Upper lobe of left lung (tissue), 6 donors: Measurements from ENCODE around the gene PARVB. TPM values are rescaled to one million over a fixed set of nuclear protein-coding genes. Genes with fewer than 3 reads are reported as not detected.

ENCODE experiments used
- ATAC-seq, 2 donors: fragments of 200-7000 bp; cut with Tn5 transposase; one replicate each; pipeline ENCODE4 v1.9.1; 2022; ENCODE audit warnings: mild to moderate bottlenecking in 2 of 2, moderate library complexity in 2 of 2; ENCODE audit not compliant: low FRiP score in 2 of 2
- DNase-seq, 2 donors: peaks; one replicate each; pipeline ENCODE4 v3.0.0-alpha.2; 2019 to 2020
- H3K27ac ChIP-seq, 4 donors: fragments of 200-600 bp; sonication (generic); one replicate each; pipeline ENCODE4 v1.5.1; 2016 to 2019
- H3K27me3 ChIP-seq, 4 donors: fragments of 200-600 bp; sonication (generic); one replicate each; pipeline ENCODE4 v1.5.1; 2017 to 2019
- H3K36me3 ChIP-seq, 4 donors: fragments of 200-600 bp; sonication (generic); one replicate each; pipeline ENCODE4 v1.5.1; 2016 to 2019
- H3K4me1 ChIP-seq, 4 donors: fragments of 200-600 bp; sonication (generic); one replicate each; pipeline ENCODE4 v1.5.1; 2018 to 2019
- H3K4me3 ChIP-seq, 4 donors: fragments of 200-600 bp; sonication (generic); one replicate each; pipeline ENCODE4 v1.5.1; 2017 to 2019; ENCODE audit warnings: mild to moderate bottlenecking in 2 of 4, moderate library complexity in 1 of 4
- H3K9me3 ChIP-seq, 4 donors: fragments of 200-600 bp; sonication (generic); one replicate each; pipeline ENCODE4 v1.5.1; 2018 to 2019
- EP300 ChIP-seq, 4 donors: sonication (generic); formaldehyde crosslinking; IDR thresholded peaks; one replicate each; pipeline ENCODE4 v1.5.1; 2017; ENCODE audit warnings: antibody characterized with exemption in 4 of 4, control low read depth in 2 of 4
- POLR2A ChIP-seq, 4 donors: fragments of 450-650 bp; IDR thresholded peaks; one replicate each; pipeline ENCODE4 v1.5.1; 2016 to 2017; ENCODE audit warnings: antibody characterized with exemption in 4 of 4, mild to moderate bottlenecking in 2 of 4
- POLR2AphosphoS5 ChIP-seq, 2 donors: sonication (generic); formaldehyde crosslinking; IDR thresholded peaks; one replicate each; pipeline ENCODE4 v1.5.1; 2017; ENCODE audit warnings: antibody characterized with exemption in 2 of 2
- WGBS, 2 donors: methylation state at CpG; one replicate each; pipeline ENCODE4 v1.1.5; 2017 to 2018; 5-methylcytosine and 5-hydroxymethylcytosine counted together
- total RNA-seq, 6 donors: library from RNA; depleted of rRNA in 4 of 6; stranded (reverse); fragments of >200 nt in 4 of 6; gene quantifications; one replicate each; pipeline versions ENCODE4 v1.1.0 to v1.2.1, GENCODE V29; 2016 to 2021
- TF ChIP-seq, protein P1 (sequence below), 6 experiments: fragments of 450-650 bp in 4 of 6; fragments of 200-600 bp in 2 of 6; sonication (generic) in 2 of 6; IDR thresholded peaks; one replicate each; pipeline ENCODE4 v1.5.1; 2016 to 2019; ENCODE audit warnings: antibody characterized with exemption in 6 of 6
- donor health status: DM: no; HTN: no; CAD: no; lungs with moderate emphysema.
- donor health status: DM: no; HTN: yes; CAD: no; lungs with severe emphysema.

PARVB gene
- total RNA-seq, 6 donors from 2014 or later: 14.5 to 56.1 (median 37.0) TPM

DNA sequence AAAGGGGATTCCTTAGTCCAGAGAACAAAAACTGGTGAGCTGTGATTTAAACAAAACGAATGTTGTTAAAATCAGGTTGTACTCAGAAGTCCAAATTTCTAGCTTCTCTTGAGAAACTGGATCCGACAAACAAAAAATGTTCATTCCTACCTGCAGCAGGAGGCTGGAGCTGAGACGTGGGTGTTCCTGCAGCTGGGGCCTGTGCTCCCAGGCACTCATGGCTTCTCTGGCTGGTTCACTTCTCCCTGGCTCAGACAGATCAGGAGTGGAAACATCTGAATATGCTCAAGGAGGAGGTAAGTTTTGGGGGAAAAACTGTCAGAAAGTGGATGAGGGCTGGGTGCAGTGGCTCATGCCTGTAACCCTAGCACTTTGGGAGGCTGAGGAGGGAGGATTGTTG, 24.7 kb upstream of the PARVB start:
- WGBS, 2 donors: 95 to 97% methylated on average over 3 of the region's 3 CpGs
- DNase-seq: no peak

DNA sequence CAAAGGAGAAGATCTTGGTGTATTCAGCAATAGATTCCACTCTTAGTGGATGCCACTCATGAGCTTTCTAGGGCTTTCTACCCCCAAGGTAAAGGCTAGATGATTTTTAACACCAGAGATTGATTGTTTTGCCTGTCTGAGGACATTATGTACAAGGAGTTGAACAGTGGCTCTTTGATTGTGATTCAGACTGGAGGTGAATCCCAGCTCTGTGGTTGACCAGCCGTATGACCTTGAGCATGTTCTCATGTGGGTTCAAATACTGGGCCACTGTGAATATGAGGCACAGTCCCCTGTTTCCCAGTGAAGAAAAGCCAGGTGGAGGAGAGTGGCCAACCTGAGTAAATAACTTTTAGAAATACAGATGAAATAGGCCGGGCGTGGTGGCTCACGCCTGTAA, 24.0 kb upstream of the PARVB start:
- WGBS, 2 donors: 94 to 97% methylated on average over 4 of the region's 4 CpGs
- DNase-seq (no peak), ATAC-seq (no peak)

More for the DNA sequence above, 24.7 kb upstream of the PARVB start:
- ATAC-seq: no peak
- Histone ChIP-seq H3K4me1 (peaks cover 0 to 25% (median 2%) of the 10 kb centered on the region in 4 donors), H3K36me3 (peaks cover 0 to 37% (median 17%) of the 10 kb centered on the region in 4 donors), H3K27ac (no peak overlapping the region), H3K9me3 (no peaks in the 10 kb centered on the region), H3K4me3 (no peak overlapping the region), H3K27me3 (no peaks in the 10 kb centered on the region)
- TF ChIP-seq POLR2A (IDR thresholded peaks at IDR 0.05) (no peak), POLR2AphosphoS5 (IDR thresholded peaks at IDR 0.05) (no peak), EP300 (IDR thresholded peaks at IDR 0.05) (no peak)
- TF ChIP-seq, protein P1, sequence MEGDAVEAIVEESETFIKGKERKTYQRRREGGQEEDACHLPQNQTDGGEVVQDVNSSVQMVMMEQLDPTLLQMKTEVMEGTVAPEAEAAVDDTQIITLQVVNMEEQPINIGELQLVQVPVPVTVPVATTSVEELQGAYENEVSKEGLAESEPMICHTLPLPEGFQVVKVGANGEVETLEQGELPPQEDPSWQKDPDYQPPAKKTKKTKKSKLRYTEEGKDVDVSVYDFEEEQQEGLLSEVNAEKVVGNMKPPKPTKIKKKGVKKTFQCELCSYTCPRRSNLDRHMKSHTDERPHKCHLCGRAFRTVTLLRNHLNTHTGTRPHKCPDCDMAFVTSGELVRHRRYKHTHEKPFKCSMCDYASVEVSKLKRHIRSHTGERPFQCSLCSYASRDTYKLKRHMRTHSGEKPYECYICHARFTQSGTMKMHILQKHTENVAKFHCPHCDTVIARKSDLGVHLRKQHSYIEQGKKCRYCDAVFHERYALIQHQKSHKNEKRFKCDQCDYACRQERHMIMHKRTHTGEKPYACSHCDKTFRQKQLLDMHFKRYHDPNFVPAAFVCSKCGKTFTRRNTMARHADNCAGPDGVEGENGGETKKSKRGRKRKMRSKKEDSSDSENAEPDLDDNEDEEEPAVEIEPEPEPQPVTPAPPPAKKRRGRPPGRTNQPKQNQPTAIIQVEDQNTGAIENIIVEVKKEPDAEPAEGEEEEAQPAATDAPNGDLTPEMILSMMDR (IDR thresholded peaks at IDR 0.05): no peak

DNA sequence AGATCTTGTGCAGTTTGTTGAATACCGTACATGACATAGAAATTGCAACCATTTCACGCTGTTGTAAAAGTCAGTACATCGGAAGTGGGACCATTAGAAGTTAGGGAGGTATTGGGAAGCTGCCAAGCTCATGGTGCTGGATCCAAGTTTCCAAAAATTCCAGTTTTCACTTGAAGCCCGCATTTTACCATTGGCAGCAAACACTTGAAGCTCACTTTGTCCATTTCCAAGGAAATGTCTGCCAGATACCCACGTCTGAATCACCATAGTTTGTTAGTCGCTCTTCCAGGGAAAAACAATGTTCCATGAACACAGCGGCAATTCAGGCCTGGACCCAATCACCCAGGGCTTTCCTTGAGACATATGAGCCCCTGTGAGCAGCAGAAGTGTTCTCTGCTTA, 22.6 kb upstream of the PARVB start:
- 85 to 90% methylated on average over 7 of the region's 7 CpGs for WGBS, 2 donors

More for the DNA sequence above, 24.0 kb upstream of the PARVB start:
- H3K27ac ChIP-seq: no peak overlapping the region
- H3K9me3 ChIP-seq: no peaks in the 10 kb centered on the region
- H3K27me3 ChIP-seq: no peaks in the 10 kb centered on the region
- no peak overlapping the region for H3K4me3 ChIP-seq
- TF ChIP-seq POLR2AphosphoS5 (IDR thresholded peaks at IDR 0.05) (no peak), EP300 (IDR thresholded peaks at IDR 0.05) (no peak), POLR2A (IDR thresholded peaks at IDR 0.05) (no peak)
- TF ChIP-seq, protein P1 (IDR thresholded peaks at IDR 0.05): no peak
- peaks cover 0 to 27% (median 2%) of the 10 kb centered on the region in 4 donors for H3K4me1 ChIP-seq
- peaks cover 0 to 29% (median 16%) of the 10 kb centered on the region in 4 donors for H3K36me3 ChIP-seq

DNA sequence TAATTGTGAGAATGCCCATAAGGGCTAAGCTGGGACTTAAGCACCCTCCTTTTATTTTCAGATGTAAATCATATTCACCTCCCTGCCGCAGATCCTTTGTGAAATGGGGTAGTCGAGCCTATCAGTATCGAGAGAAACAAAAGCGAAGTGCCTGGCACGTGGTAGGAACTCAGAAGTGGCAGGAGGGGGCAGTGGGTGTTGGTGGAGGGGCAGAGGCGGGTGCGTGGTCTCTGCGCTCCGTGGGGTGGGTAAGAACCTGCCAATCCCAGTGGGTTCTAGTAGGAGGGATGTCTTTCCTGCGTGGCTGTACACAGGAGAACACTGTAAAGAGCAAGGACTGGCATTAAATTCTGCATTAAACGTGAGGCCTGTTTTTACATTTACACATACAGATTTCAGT, 21.8 kb upstream of the PARVB start:
- Histone ChIP-seq H3K4me1 (peaks cover 0 to 14% (median 2%) of the 10 kb centered on the region in 4 donors), H3K36me3 (peaks cover 0 to 17% (median 6%) of the 10 kb centered on the region in 4 donors), H3K27me3 (no peaks in the 10 kb centered on the region), H3K4me3 (no peak overlapping the region), H3K9me3 (peaks cover 0 to 7% (median 0%) of the 10 kb centered on the region in 4 donors), H3K27ac (no peak overlapping the region)
- no peak for ATAC-seq
- TF ChIP-seq POLR2AphosphoS5 (IDR thresholded peaks at IDR 0.05) (no peak), EP300 (IDR thresholded peaks at IDR 0.05) (no peak), POLR2A (IDR thresholded peaks at IDR 0.05) (no peak)
- TF ChIP-seq, protein P1 (IDR thresholded peaks at IDR 0.05): no peak
- DNase-seq: no peak
- 86 to 89% methylated on average over 11 of the region's 11 CpGs for WGBS, 2 donors

More for the DNA sequence above, 22.6 kb upstream of the PARVB start:
- H3K9me3 ChIP-seq: peaks cover 0 to 7% (median 0%) of the 10 kb centered on the region in 4 donors
- H3K36me3 ChIP-seq: peaks cover 0 to 22% (median 13%) of the 10 kb centered on the region in 4 donors
- H3K4me1 ChIP-seq: peaks cover 0 to 15% (median 2%) of the 10 kb centered on the region in 4 donors
- DNase-seq: no peak
- no peak for TF ChIP-seq POLR2A (IDR thresholded peaks at IDR 0.05)
- H3K27ac ChIP-seq: no peak overlapping the region
- no peaks in the 10 kb centered on the region for H3K27me3 ChIP-seq
- H3K4me3 ChIP-seq: no peak overlapping the region
- no peak for ATAC-seq

DNA sequence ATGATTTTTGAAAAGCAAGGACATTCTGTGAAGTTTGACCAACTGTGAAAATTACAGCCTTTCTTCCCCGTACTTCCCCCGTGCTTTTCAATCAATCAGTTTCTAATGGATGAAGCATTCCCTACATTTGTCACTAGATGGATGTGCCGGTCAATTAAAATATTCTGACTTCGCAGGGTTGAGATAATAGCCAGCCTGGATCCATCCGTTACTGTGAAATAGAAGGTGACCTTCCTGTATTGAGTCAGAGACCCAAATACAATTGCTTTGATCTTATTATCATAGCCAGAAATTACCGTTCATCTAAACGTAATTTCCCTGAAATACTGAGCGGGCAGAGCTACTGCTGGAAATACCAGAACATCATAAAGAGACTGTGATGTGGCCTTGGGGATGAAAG, 21.1 kb upstream of the PARVB start:
- TF ChIP-seq, protein P1 (IDR thresholded peaks at IDR 0.05): no peak
- TF ChIP-seq POLR2AphosphoS5 (IDR thresholded peaks at IDR 0.05) (no peak), EP300 (IDR thresholded peaks at IDR 0.05) (no peak), POLR2A (IDR thresholded peaks at IDR 0.05) (no peak)
- no peaks in the 10 kb centered on the region for H3K27me3 ChIP-seq
- ATAC-seq: no peak
- DNase-seq: no peak
- H3K4me3 ChIP-seq: no peak overlapping the region
- H3K9me3 ChIP-seq: peaks cover 0 to 7% (median 0%) of the 10 kb centered on the region in 4 donors
- peaks cover 0 to 14% (median 2%) of the 10 kb centered on the region in 4 donors for H3K4me1 ChIP-seq
- H3K27ac ChIP-seq: no peak overlapping the region
- 90% methylated on average over 8 of the region's 8 CpGs for WGBS, 2 donors
- peaks cover 0 to 10% (median 5%) of the 10 kb centered on the region in 4 donors for H3K36me3 ChIP-seq
